ENCODE results near the gene SCGB1D1.

The SCGB1D1 gene

DNA sequence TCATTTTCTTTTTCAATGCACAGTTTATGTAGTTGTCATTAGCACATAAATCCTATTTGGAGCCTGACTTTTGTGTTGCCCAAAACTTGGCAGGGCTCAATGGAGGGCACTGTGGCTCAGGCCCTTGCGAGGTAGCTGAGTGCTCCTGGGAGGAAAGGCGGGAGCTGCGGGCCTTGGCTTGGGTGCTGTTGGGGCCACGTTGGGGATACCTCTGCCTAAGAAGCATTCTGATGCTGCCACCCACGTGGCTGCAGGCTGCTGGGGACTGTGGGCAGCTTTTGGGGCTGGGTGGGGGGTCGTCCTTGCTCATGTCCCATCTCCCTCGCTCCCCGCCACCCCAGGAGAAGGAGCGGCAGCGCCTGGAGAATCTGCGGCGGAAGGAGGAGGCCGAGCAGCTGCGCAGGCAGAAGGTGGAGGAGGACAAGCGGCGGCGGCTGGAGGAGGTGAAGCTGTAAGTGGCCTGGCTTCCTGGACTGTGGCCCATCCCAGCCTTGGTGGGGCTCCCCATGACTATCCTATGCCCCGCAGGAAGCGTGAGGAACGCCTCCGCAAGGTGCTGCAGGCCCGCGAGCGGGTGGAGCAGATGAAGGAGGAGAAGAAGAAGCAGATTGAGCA is 45.3 kb upstream of the SCGB1D1 start:
- ChIA-PET CTCF (no interaction called here), POLR2A (no interaction called here)
- no peak for DNase-seq (ENCODE audit: low read depth, low spot score)
- TF ChIP-seq, protein P1, sequence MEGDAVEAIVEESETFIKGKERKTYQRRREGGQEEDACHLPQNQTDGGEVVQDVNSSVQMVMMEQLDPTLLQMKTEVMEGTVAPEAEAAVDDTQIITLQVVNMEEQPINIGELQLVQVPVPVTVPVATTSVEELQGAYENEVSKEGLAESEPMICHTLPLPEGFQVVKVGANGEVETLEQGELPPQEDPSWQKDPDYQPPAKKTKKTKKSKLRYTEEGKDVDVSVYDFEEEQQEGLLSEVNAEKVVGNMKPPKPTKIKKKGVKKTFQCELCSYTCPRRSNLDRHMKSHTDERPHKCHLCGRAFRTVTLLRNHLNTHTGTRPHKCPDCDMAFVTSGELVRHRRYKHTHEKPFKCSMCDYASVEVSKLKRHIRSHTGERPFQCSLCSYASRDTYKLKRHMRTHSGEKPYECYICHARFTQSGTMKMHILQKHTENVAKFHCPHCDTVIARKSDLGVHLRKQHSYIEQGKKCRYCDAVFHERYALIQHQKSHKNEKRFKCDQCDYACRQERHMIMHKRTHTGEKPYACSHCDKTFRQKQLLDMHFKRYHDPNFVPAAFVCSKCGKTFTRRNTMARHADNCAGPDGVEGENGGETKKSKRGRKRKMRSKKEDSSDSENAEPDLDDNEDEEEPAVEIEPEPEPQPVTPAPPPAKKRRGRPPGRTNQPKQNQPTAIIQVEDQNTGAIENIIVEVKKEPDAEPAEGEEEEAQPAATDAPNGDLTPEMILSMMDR (IDR thresholded peaks at IDR 0.05; ENCODE audit: insufficient read depth, low read length, missing control alignments) = no peak
- no peak overlapping the region for H3K4me3 ChIP-seq (ENCODE audit: low read depth, low read length)

DNA sequence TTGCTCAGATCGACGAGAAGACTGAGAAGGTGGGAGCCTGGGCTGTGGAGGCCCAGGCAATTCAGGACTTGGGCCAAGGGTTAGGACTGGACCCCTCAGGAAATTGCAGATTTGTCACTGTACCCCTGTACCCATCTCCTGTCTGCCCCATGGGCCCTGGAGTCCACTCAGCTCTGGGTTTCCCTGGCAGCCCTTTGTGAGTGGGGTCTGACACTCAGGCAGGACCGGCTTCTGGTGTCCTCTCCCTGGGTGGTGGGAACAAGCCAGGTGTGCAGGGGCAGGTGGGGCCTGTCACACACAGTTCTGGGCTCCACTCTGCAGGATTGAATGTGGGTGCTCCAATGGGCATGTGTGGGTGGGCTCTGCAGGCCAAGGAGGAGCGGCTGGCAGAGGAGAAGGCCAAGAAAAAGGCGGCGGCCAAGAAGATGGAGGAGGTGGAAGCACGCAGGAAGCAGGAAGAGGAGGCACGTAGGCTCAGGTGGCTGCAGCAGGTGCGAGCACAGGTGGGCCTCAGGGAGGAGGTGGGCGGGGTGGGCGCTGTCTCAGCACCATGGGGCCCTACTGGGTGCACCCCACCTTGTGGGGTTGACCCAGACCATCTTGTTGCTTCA is 44.6 kb upstream of the SCGB1D1 start:
- ChIA-PET CTCF (no interaction called here), POLR2A (no interaction called here)
- no peak for DNase-seq (ENCODE audit: low read depth, low spot score)
- TF ChIP-seq, protein P1 (IDR thresholded peaks at IDR 0.05; ENCODE audit: insufficient read depth, low read length, missing control alignments) = no peak
- H3K4me3 ChIP-seq (ENCODE audit: low read depth, low read length) = no peak overlapping the region

DNA sequence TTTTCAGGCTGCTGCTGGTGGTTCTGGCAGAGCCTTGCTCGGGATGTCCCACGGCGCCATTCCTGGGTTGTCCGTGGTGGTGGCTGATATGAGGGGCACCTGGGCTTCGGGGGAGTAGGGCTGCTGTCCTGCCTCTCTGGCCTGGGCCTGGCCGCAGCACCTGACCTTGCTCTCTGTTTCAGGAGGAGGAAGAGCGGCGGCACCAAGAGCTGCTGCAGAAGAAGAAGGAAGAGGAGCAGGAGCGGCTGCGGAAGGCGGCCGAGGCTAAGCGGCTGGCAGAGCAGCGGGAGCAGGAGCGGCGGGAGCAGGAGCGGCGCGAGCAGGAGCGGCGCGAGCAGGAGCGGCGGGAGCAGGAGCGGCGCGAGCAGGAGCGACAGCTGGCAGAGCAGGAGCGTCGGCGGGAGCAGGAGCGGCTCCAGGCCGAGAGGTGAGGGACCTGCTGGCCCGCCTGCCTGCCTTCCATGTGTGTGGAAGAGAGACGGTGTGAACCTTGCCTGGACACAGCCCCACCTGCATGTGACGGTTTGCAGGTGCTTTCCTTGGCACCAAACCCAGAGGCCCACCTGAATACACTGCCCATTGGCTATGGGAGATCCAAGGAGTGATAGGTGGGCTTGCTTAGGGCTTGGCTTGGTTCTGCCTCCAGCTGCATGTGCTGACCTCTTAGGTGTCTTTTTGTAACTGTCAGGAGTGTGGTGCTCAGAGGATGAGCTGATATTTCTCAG is 43.4 kb upstream of the SCGB1D1 start:
- TF ChIP-seq, protein P1 (IDR thresholded peaks at IDR 0.05; ENCODE audit: insufficient read depth, low read length, missing control alignments) = no peak
- DNase-seq (ENCODE audit: low read depth, low spot score) = no peak
- ChIA-PET CTCF (no interaction called here), POLR2A (no interaction called here)
- no peak overlapping the region for H3K4me3 ChIP-seq (ENCODE audit: low read depth, low read length)

DNA sequence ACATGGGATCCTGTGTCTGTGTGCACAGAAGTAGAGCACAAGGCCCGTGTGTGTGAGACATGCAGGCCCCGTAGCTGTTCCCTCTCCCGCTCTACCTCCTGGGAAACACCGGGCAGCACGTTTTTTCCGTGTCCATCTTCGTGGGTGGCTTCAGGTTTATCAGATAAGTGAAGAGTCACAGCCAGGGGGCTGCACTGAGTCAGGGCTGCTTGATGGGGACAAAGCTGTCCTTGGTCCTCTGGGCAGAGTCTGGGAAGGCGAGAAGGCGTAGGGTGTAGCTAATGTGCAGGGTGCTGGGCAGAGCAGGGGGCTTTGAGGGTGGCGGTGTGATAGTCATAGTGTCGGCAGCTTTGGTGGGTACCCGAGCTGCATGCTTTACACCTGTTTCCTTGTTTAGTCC is 42.5 kb upstream of the SCGB1D1 start:
- POLR2A ChIA-PET = no interaction called here
- no peak overlapping the region for H3K4me3 ChIP-seq (ENCODE audit: low read depth, low read length)
- CTCF ChIA-PET = no interaction called here
- DNase-seq (ENCODE audit: low read depth, low spot score) = no peak
- TF ChIP-seq, protein P1 (IDR thresholded peaks at IDR 0.05; ENCODE audit: insufficient read depth, low read length, missing control alignments) = no peak

DNA sequence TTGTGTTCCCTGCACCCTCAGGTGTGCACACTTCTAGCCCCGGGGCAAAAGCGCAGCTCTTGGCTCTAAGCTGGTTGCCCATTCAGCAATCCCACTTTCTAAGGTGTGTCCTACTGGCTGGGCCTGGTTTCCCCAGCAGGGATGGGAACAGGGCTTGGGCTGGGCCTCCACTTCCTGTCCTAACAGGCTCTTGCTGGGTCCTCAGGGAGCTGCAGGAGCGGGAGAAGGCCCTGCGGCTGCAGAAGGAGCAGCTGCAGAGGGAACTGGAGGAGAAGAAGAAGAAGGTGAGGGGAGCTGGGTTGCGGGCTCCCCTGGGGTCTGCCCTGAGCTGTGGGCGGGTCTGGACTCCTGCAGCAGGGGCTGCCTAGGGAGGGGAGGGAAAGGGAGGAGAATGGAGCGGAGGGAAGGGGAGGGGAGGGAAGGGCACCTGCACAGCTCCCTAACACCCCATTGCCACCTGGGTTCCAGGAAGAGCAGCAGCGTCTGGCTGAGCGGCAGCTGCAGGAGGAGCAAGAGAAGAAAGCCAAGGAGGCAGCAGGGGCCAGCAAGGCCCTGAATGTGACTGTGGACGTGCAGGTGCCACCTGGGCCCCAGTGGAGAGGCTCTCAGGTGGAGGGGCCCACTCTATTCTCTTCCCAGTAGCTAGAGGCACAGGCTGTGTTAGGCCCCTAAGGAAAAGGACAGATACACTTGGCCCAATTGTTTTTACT is 41.6 kb upstream of the SCGB1D1 start:
- ChIA-PET CTCF (no interaction called here), POLR2A (no interaction called here)
- no peak overlapping the region for H3K4me3 ChIP-seq (ENCODE audit: low read depth, low read length)
- no peak for DNase-seq (ENCODE audit: low read depth, low spot score)
- TF ChIP-seq, protein P1 (IDR thresholded peaks at IDR 0.05; ENCODE audit: insufficient read depth, low read length, missing control alignments) = no peak

All from AG04449 (cell line).